ENCODE measurements around the gene IDH3G.

DNA sequence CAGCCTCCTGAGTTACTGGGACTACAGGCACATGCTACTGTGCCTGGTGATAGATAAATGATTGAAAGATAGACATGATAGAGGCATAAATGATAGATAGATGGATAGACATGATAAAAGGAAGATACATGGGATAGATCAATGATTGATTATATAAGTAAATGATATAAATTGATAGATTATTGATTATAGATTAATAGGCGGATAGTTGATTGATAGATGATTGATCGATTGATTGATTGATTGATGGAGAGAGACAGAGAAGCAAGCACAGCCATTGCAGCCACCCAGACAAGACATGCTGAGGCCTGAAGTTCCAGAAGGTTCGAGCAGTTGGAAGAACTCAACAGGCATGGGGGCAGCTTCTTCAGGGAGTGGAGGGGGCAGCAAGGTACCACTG is 47.8 kb downstream of the IDH3G start:
- TF ChIP-seq, protein P1, sequence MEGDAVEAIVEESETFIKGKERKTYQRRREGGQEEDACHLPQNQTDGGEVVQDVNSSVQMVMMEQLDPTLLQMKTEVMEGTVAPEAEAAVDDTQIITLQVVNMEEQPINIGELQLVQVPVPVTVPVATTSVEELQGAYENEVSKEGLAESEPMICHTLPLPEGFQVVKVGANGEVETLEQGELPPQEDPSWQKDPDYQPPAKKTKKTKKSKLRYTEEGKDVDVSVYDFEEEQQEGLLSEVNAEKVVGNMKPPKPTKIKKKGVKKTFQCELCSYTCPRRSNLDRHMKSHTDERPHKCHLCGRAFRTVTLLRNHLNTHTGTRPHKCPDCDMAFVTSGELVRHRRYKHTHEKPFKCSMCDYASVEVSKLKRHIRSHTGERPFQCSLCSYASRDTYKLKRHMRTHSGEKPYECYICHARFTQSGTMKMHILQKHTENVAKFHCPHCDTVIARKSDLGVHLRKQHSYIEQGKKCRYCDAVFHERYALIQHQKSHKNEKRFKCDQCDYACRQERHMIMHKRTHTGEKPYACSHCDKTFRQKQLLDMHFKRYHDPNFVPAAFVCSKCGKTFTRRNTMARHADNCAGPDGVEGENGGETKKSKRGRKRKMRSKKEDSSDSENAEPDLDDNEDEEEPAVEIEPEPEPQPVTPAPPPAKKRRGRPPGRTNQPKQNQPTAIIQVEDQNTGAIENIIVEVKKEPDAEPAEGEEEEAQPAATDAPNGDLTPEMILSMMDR (conservative IDR thresholded peaks at IDR 0.05; ENCODE audit: low read depth, low read length): no peak
- TF ChIP-seq EZH2 (IDR thresholded peaks at IDR 0.05; ENCODE audit: borderline replicate concordance, low read depth, low read length, poor library complexity, severe bottlenecking): no peak
